ENCODE measurements around the gene GNAQ.

DNA sequence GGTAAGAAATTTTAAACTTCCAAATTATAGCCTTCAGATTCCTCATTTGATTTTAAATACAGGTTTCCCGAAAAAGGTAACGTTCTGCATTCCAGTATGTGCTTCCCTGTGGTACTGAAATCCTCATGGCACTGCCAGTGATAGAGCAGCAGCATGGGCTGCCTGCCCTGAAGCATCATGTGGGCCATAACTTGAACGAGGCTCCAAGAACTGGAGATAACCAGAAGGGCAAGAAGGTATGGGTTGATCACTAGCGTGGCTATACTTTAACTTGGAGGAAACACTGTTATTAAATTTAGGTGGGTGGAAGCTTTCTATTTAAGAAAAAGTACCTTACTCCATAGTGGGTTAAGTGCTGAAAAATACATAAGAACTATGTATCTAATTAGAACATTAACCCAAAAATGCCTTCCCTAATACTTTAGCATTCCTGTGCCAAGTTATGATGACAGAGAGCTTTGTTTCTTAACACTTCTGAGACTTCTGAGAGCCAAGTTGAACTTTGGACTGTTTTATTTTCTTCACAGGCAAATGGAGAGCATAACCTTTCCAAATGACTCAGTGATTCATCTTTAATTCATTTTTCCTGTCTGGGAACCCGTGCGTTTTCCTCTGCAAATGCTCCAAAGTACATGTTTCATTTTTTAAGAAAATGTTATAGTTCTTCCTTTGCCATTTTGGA is 192.0 kb downstream of the GNAQ start:
- no peak for TF ChIP-seq CTCF (IDR thresholded peaks at IDR 0.05)
- TF ChIP-seq POLR2A (IDR thresholded peaks at IDR 0.05) = no peak
- no peak for TF ChIP-seq POLR2AphosphoS5 (IDR thresholded peaks at IDR 0.05)

All from upper lobe of left lung (tissue), 4 donors.